Neural cell (in vitro differentiated cells): ENCODE measurements around the gene OBSCN. TPM values are rescaled to one million over a fixed set of nuclear protein-coding genes. Genes with fewer than 3 reads are reported as not detected.

Experiments
- H2AFZ ChIP-seq: fragments of 200-600, 300-800 bp; sonication (generic), shearing (Covaris generic); 2 replicates; pipeline ENCODE4 v1.6.0; 2014; ENCODE audit warnings: low read depth, mild to moderate bottlenecking, antibody characterized with exemption, low read length, moderate library complexity
- H3F3A ChIP-seq: fragments of 200-600 bp; shearing (Covaris generic); 2 replicates; pipeline ENCODE4 v1.6.1; 2016; ENCODE audit warnings: mild to moderate bottlenecking, moderate library complexity, mixed read lengths, antibody characterized with exemption, low read length; ENCODE audit not compliant: insufficient read depth, poor library complexity, severe bottlenecking
- H3K27ac ChIP-seq: fragments of 200-600, 300-800 bp; sonication (generic), shearing (Covaris generic); 2 replicates; pipeline ENCODE4 v1.5.1; 2014; ENCODE audit warnings: mild to moderate bottlenecking, low read length, moderate library complexity
- H3K27me3 ChIP-seq: fragments of 300-800, 200-600 bp; sonication (generic), shearing (Covaris generic); 2 replicates; pipeline ENCODE4 v1.6.0; 2014; ENCODE audit warnings: mild to moderate bottlenecking, low read depth, low read length, moderate library complexity; ENCODE audit not compliant: insufficient read depth
- H3K36me3 ChIP-seq: fragments of 300-800, 200-600 bp; sonication (generic), shearing (Covaris generic); 2 replicates; pipeline ENCODE4 v1.5.1; 2014; ENCODE audit warnings: mild to moderate bottlenecking, antibody characterized with exemption, low read length, moderate library complexity; ENCODE audit not compliant: insufficient read depth
- H3K4me2 ChIP-seq: fragments of 300-800, 200-600 bp; sonication (generic), shearing (Covaris generic); 2 replicates; pipeline ENCODE4 v1.6.0; 2014; ENCODE audit warnings: mild to moderate bottlenecking, low read length
- H3K4me3 ChIP-seq: fragments of 300-800, 200-600 bp; sonication (generic), shearing (Covaris generic); 2 replicates; pipeline ENCODE4 v1.5.1; 2014; ENCODE audit warnings: mild to moderate bottlenecking, low read length, moderate library complexity
- H3K79me2 ChIP-seq: fragments of 200-600 bp; shearing (Covaris generic); replicated peaks from 2 replicates; pipeline ENCODE4 v1.6.0; 2014; ENCODE audit warnings: mild to moderate bottlenecking, low read length, moderate library complexity; ENCODE audit not compliant: insufficient read depth
- H3K9ac ChIP-seq: fragments of 300-800, 200-600 bp; sonication (generic), shearing (Covaris generic); 2 replicates; pipeline ENCODE4 v1.6.1; 2016; ENCODE audit warnings: mild to moderate bottlenecking, low read length, mixed read lengths
- H3K9me2 ChIP-seq: fragments of 200-600 bp; shearing (Covaris generic); 2 replicates; pipeline ENCODE4 v1.6.1; 2016; ENCODE audit warnings: mild to moderate bottlenecking, low read length, mixed read lengths; ENCODE audit not compliant: insufficient read depth
- H3K9me3 ChIP-seq: fragments of 200-600, 300-800 bp; sonication (generic), shearing (Covaris generic); 2 replicates; pipeline ENCODE4 v1.6.1; 2016; ENCODE audit warnings: mild to moderate bottlenecking, mixed run types, low read length, moderate library complexity, mixed read lengths
- H4K20me1 ChIP-seq: fragments of 200-600 bp; shearing (Covaris generic); 2 replicates; pipeline ENCODE4 v1.6.1; 2016; ENCODE audit warnings: mild to moderate bottlenecking, mixed run types; ENCODE audit not compliant: insufficient read depth
- CTCF ChIP-seq: fragments of 450-650 bp; IDR thresholded peaks from 2 replicates; pipeline ENCODE4 v1.5.1; 2014; ENCODE audit warnings: antibody characterized with exemption, mild to moderate bottlenecking, moderate library complexity; ENCODE audit not compliant: poor library complexity, severe bottlenecking
- EP300 ChIP-seq: fragments of 450-650 bp; conservative IDR thresholded peaks from 2 replicates; pipeline ENCODE4 v1.6.1; 2014; ENCODE audit warnings: antibody characterized with exemption, mild to moderate bottlenecking, moderate library complexity; ENCODE audit not compliant: poor library complexity, severe bottlenecking
- EZH2 ChIP-seq: fragments of 200-600, 300-800 bp; shearing (Covaris generic), sonication (generic); IDR thresholded peaks from 2 replicates; pipeline ENCODE4 v1.6.1; 2014; ENCODE audit warnings: antibody characterized with exemption, low read length, borderline replicate concordance, mild to moderate bottlenecking; ENCODE audit not compliant: insufficient read depth, poor library complexity, severe bottlenecking
- MXI1 ChIP-seq: fragments of 450-650 bp; conservative IDR thresholded peaks from 2 replicates; pipeline ENCODE4 v1.6.1; 2014; ENCODE audit warnings: antibody characterized with exemption, mild to moderate bottlenecking; ENCODE audit not compliant: poor library complexity, severe bottlenecking
- POLR2AphosphoS5 ChIP-seq: IDR thresholded peaks from 2 replicates; pipeline ENCODE4 v1.6.1; 2012
- RAD21 ChIP-seq: fragments of 450-650 bp; conservative IDR thresholded peaks from 2 replicates; pipeline ENCODE4 v1.6.1; 2014; ENCODE audit warnings: antibody characterized with exemption, mild to moderate bottlenecking, moderate library complexity
- REST ChIP-seq: IDR thresholded peaks from 2 replicates; pipeline ENCODE4 v1.6.1; 2012; ENCODE audit warnings: borderline replicate concordance
- SMC3 ChIP-seq: fragments of 450-650 bp; conservative IDR thresholded peaks from 2 replicates; pipeline ENCODE4 v1.6.1; 2014; ENCODE audit warnings: antibody characterized with exemption, mild to moderate bottlenecking, moderate library complexity; ENCODE audit not compliant: poor library complexity
- TAF1 ChIP-seq: IDR thresholded peaks from 2 replicates; pipeline ENCODE4 v1.6.1; 2012; ENCODE audit warnings: low read depth
- polyA plus RNA-seq: library from polyadenylated mRNA; depleted of rRNA; stranded (reverse); fragments of >200 nt; gene quantifications from 2 replicates; pipeline ENCODE4 v1.2.3, GENCODE V29; 2014

OBSCN gene
- polyA plus RNA-seq, 1 donor from 2014 or later, result 7.2 TPM

- Histone ChIP-seq H3K9ac (no peak overlapping the region), H3K4me3 (no peak overlapping the region), H2AFZ (no peak overlapping the region), H3K9me2 (no peaks in the 10 kb centered on the region), H3F3A (no peaks in the 10 kb centered on the region), H3K27ac (no peak overlapping the region), H3K36me3 (no peaks in the 10 kb centered on the region), H3K79me2 (no peaks in the 10 kb centered on the region), H3K27me3 (no peaks in the 10 kb centered on the region), H4K20me1 (no peaks in the 10 kb centered on the region), H3K4me2 (no peak overlapping the region), H3K9me3 (no peaks in the 10 kb centered on the region)
- TF ChIP-seq RAD21 (no peak), REST (no peak), EP300 (no peak), MXI1 (no peak), POLR2AphosphoS5 (no peak), SMC3 (no peak), CTCF (no peak), EZH2 (no peak), TAF1 (no peak)
Measured at GRCh38 chr1:228364068-228364705, 156.3 kb downstream of the OBSCN start.

GRCh38 chr1:228364706-228365213 lies 156.9 kb downstream of the OBSCN start:
- no peaks in the 10 kb centered on the region for H3K9me3 ChIP-seq
- H3K9me2 ChIP-seq, result no peaks in the 10 kb centered on the region
- no peak for TF ChIP-seq TAF1
- no peak for TF ChIP-seq POLR2AphosphoS5
- no peak for TF ChIP-seq SMC3
- H4K20me1 ChIP-seq, result no peaks in the 10 kb centered on the region
- no peak overlapping the region for H2AFZ ChIP-seq
- H3K9ac ChIP-seq, result no peak overlapping the region
- H3K79me2 ChIP-seq, result no peaks in the 10 kb centered on the region
- no peaks in the 10 kb centered on the region for H3K36me3 ChIP-seq
- H3K4me2 ChIP-seq, result no peak overlapping the region
- no peaks in the 10 kb centered on the region for H3K27me3 ChIP-seq
- no peak overlapping the region for H3K4me3 ChIP-seq
- no peak overlapping the region for H3K27ac ChIP-seq
- H3F3A ChIP-seq, result no peaks in the 10 kb centered on the region
